A673 (cell line): ENCODE results near the gene HACD1. TPM values are rescaled to one million over a fixed set of nuclear protein-coding genes. Genes with fewer than 3 reads are reported as not detected.

ENCODE experiments used
- BruUV-seq: library from RNA; stranded (reverse); fragments of 400-500 nt; replicated peaks from 2 replicates; lab custom pipeline; 2021; lab: Mats Ljungman, UMichigan
- CTCF ChIA-PET: fragments of 300-600 bp; sonication (Branson Sonifier 250); formaldehyde crosslinking; loops from one replicate; lab custom pipeline; 2022; ENCODE audit warnings: antibody characterized with exemption; lab: Charles Lee
- POLR2A ChIA-PET: fragments of 300-600 bp; sonication (Branson Sonifier 250); formaldehyde crosslinking; loops from one replicate; lab custom pipeline; 2022; ENCODE audit warnings: antibody characterized with exemption; ENCODE audit not compliant: low non-redundant PET; lab: Charles Lee
- DNase-seq: peaks from one replicate; pipeline ENCODE4 v3.0.0-alpha.2; 2015; ENCODE audit warnings: low spot score
- H3K27ac ChIP-seq: fragments of 200-600 bp; sonication (generic); 2 replicates; pipeline ENCODE4 v1.5.1; 2016; ENCODE audit warnings: mixed run types, low read depth, mild to moderate bottlenecking, mixed read lengths, antibody characterized with exemption, low read length; ENCODE audit not compliant: poor library complexity, severe bottlenecking
- H3K27me3 ChIP-seq: fragments of 200-600 bp; sonication (generic); replicated peaks from 2 replicates; pipeline ENCODE4 v1.6.1; 2017; ENCODE audit warnings: mixed run types, low read depth, mild to moderate bottlenecking, mixed read lengths, antibody characterized with exemption, low read length; ENCODE audit not compliant: insufficient read depth, poor library complexity
- H3K36me3 ChIP-seq: fragments of 200-600 bp; sonication (generic); 2 replicates; pipeline ENCODE4 v1.6.1; 2016; ENCODE audit warnings: mixed run types, mild to moderate bottlenecking, mixed read lengths, antibody characterized with exemption, low read length; ENCODE audit not compliant: insufficient read depth, poor library complexity, severe bottlenecking
- H3K4me1 ChIP-seq: fragments of 200-600 bp; sonication (generic); 2 replicates; pipeline ENCODE4 v1.6.1; 2017; ENCODE audit warnings: mixed run types, mild to moderate bottlenecking, mixed read lengths, antibody characterized with exemption, low read length; ENCODE audit not compliant: insufficient read depth, poor library complexity, severe bottlenecking
- H3K4me3 ChIP-seq: fragments of 200-600 bp; sonication (generic); 2 replicates; pipeline ENCODE4 v1.5.1; 2016; ENCODE audit warnings: low read depth, mixed run types, mild to moderate bottlenecking, mixed read lengths, low read length; ENCODE audit not compliant: poor library complexity, severe bottlenecking
- H3K9me3 ChIP-seq: fragments of 200-600 bp; sonication (generic); 2 replicates; pipeline ENCODE4 v1.6.1; 2016; ENCODE audit warnings: mixed run types, low read depth, mild to moderate bottlenecking, mixed read lengths, antibody characterized with exemption, low read length; ENCODE audit not compliant: poor library complexity, severe bottlenecking
- EZH2 ChIP-seq: fragments of 200-600 bp; sonication (generic); IDR thresholded peaks from 2 replicates; pipeline ENCODE4 v1.6.1; 2017; ENCODE audit warnings: borderline replicate concordance, low read depth, mild to moderate bottlenecking, mixed read lengths, antibody characterized with exemption, low read length; ENCODE audit not compliant: poor library complexity, severe bottlenecking
- intact Hi-C: fragments of 100-400 bp; cut with micrococcal nuclease; formaldehyde crosslinking; loops from one replicate; pipeline ENCODE4 v1.10.0; 2022; ENCODE audit not compliant: unreplicated experiment
- total RNA-seq: library from RNA; stranded (reverse); gene quantifications from 2 replicates; pipeline ENCODE4 v1.2.3, GENCODE V29; 2021
- TF ChIP-seq, protein P1 (sequence below): fragments of 300-800, 200-600 bp; sonication (generic); conservative IDR thresholded peaks from 2 replicates; pipeline ENCODE4 v1.5.1; 2017; ENCODE audit warnings: low read depth, mild to moderate bottlenecking, antibody characterized with exemption, low read length, moderate library complexity, mixed read lengths

HACD1 gene
- total RNA-seq, 1 experiment from 2014 or later: 14.1 TPM

- peaks cover 8% of the 10 kb centered on the region for H3K4me1 ChIP-seq
- H3K4me3 ChIP-seq: no peak overlapping the region
- peaks cover 7% of the 10 kb centered on the region for H3K36me3 ChIP-seq
- H3K27ac ChIP-seq: no peak overlapping the region
- ChIA-PET CTCF (no interaction called here), POLR2A (no interaction called here)
- DNase-seq: no peak
- H3K27me3 ChIP-seq: no peaks in the 10 kb centered on the region
- intact Hi-C loops: no loop called here
- no TSS peak for BruUV-seq
- TF ChIP-seq, protein P1, sequence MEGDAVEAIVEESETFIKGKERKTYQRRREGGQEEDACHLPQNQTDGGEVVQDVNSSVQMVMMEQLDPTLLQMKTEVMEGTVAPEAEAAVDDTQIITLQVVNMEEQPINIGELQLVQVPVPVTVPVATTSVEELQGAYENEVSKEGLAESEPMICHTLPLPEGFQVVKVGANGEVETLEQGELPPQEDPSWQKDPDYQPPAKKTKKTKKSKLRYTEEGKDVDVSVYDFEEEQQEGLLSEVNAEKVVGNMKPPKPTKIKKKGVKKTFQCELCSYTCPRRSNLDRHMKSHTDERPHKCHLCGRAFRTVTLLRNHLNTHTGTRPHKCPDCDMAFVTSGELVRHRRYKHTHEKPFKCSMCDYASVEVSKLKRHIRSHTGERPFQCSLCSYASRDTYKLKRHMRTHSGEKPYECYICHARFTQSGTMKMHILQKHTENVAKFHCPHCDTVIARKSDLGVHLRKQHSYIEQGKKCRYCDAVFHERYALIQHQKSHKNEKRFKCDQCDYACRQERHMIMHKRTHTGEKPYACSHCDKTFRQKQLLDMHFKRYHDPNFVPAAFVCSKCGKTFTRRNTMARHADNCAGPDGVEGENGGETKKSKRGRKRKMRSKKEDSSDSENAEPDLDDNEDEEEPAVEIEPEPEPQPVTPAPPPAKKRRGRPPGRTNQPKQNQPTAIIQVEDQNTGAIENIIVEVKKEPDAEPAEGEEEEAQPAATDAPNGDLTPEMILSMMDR: no peak
- no peak for TF ChIP-seq EZH2
- H3K9me3 ChIP-seq: peaks cover 12% of the 10 kb centered on the region
Measured at GRCh38 chr10:17655009-17655408, 37.8 kb upstream of the HACD1 start.

- CTCF ChIA-PET: no interaction called here
- no peak for DNase-seq
- H3K27ac ChIP-seq: no peak overlapping the region
Measured at GRCh38 chr10:17652585-17652984, 35.4 kb upstream of the HACD1 start.

DNA sequence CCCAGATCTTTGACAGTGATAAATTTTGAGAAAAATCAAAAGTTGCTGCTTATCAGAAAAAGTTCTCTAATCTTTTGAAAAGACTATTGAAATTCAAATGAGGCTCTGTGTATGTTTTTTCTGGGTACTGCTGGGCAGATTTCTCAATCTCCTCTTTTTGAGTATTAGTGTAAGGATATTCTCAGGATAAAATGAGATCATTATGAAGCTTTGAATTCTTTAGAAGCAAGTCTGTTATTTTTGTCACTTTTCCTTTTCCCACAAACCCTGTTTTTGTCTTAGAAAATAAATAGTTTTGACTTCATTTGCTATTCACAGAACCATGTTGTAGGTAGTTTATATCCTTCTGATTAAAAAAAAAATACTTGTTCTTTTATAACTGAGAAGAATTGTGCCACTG lies 34.7 kb upstream of the HACD1 start:
- no peak overlapping the region for H3K27ac ChIP-seq
- DNase-seq: no peak
- CTCF ChIA-PET: no interaction called here
- peaks cover 8% of the 10 kb centered on the region for H3K4me1 ChIP-seq
- H3K4me3 ChIP-seq: no peak overlapping the region
- peaks cover 9% of the 10 kb centered on the region for H3K9me3 ChIP-seq
- no peaks in the 10 kb centered on the region for H3K27me3 ChIP-seq
- intact Hi-C loops: no loop called here
- no TSS peak for BruUV-seq
- POLR2A ChIA-PET: interaction anchor here (0.7 kb wide), 1 partner anchor 35 kb away, joined by 3 read pairs; no protein-coding TSS in a partner anchor
- peaks cover 7% of the 10 kb centered on the region for H3K36me3 ChIP-seq
- TF ChIP-seq EZH2: no peak
- TF ChIP-seq, protein P1: no peak

More at GRCh38 chr10:17652585-17652984, 35.4 kb upstream of the HACD1 start:
- intact Hi-C loops: no loop called here
- TF ChIP-seq, protein P1: no peak
- TF ChIP-seq EZH2: no peak
- BruUV-seq: no TSS peak
- peaks cover 7% of the 10 kb centered on the region for H3K36me3 ChIP-seq
- peaks cover 8% of the 10 kb centered on the region for H3K4me1 ChIP-seq
- H3K27me3 ChIP-seq: no peaks in the 10 kb centered on the region
- H3K4me3 ChIP-seq: no peak overlapping the region
- POLR2A ChIA-PET: interaction anchor here (0.7 kb wide), 1 partner anchor 36 kb away, joined by 3 read pairs; no protein-coding TSS in a partner anchor
- H3K9me3 ChIP-seq: peaks cover 10% of the 10 kb centered on the region
